Glutamatergic neuron (in vitro differentiated cells): ENCODE results near the gene DUSP22. TPM values are rescaled to one million over a fixed set of nuclear protein-coding genes. Genes with fewer than 3 reads are reported as not detected.

Experiments used
- DNase-seq: peaks from one replicate; pipeline ENCODE4 v3.0.0; 2022
- H3K27ac Mint-ChIP-seq: one replicate; pipeline ENCODE4 v1.8.0; 2020; ENCODE audit warnings: mild to moderate bottlenecking, mixed read lengths, inconsistent platforms; ENCODE audit not compliant: unreplicated experiment
- H3K27me3 Mint-ChIP-seq: one replicate; pipeline ENCODE4 v1.8.0; 2020; ENCODE audit warnings: mild to moderate bottlenecking, moderate library complexity, mixed read lengths, inconsistent platforms; ENCODE audit not compliant: unreplicated experiment
- H3K36me3 Mint-ChIP-seq: one replicate; pipeline ENCODE4 v1.8.0; 2020; ENCODE audit warnings: mild to moderate bottlenecking, mixed read lengths, inconsistent platforms; ENCODE audit not compliant: unreplicated experiment
- H3K4me1 Mint-ChIP-seq: one replicate; pipeline ENCODE4 v1.8.0; 2020; ENCODE audit warnings: mild to moderate bottlenecking, low read depth, mixed read lengths, inconsistent platforms; ENCODE audit not compliant: unreplicated experiment
- H3K4me3 Mint-ChIP-seq: one replicate; pipeline ENCODE4 v1.8.0; 2020; ENCODE audit warnings: mild to moderate bottlenecking, mixed read lengths, inconsistent platforms; ENCODE audit not compliant: unreplicated experiment
- H3K9me3 Mint-ChIP-seq: one replicate; pipeline ENCODE4 v1.8.0; 2020; ENCODE audit warnings: mild to moderate bottlenecking, moderate library complexity, mixed read lengths, inconsistent platforms; ENCODE audit not compliant: unreplicated experiment
- total RNA-seq: library from RNA; stranded (reverse); fragmentation: NEBNext Ultra II Directional; extraction: Animal tissue kit (Norgen Biotek cat#: 25700); gene quantifications from one replicate; pipeline ENCODE4 v1.2.1, GENCODE V29; 2021; ENCODE audit not compliant: unreplicated experiment
- TF ChIP-seq, protein P1 (sequence below): fragments of 200-600 bp; sonication (generic); IDR thresholded peaks from one replicate; pipeline ENCODE4 v1.5.0; 2021; ENCODE audit not compliant: partially characterized antibody, unreplicated experiment

The DUSP22 gene
- total RNA-seq, 1 donor from 2014 or later = 40.4 TPM

DNA sequence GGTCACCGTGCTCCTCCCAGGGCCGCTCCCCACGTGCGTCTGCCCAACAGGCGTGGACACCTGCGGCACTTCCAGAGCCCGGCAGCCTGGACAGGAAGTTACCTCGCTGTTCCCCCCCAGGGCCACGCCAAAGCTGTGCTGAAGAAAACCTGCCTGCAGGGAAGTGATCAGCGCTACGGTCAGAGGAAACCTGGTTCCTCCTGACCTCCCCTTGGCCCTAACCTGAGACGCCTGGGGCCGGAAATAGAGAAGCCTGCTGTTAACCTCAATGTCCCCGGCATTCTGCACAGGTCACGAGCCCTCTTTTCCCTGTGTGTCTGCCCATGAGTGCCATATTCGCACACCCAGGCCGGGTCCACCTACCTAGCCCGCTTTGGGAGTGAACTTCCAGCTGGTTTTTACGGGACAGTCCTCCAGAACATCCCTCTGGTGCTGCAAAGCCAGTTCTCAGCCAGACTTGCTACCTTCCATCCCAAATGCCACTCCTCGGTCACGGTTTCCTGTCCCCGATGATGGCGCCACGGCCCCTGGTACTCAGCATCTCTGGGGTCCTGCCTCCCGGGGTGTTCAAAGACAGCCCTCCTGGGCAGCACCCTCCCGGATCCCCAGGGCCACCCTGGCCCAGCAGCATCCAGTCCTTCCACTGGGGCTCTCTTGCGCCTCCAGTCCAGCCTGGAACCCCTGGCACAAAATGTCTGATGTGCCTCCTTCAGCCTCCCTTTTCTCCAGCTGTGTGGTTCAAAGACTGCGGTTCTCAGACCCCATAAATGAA lies 87.3 kb downstream of the DUSP22 start:
- TF ChIP-seq, protein P1, sequence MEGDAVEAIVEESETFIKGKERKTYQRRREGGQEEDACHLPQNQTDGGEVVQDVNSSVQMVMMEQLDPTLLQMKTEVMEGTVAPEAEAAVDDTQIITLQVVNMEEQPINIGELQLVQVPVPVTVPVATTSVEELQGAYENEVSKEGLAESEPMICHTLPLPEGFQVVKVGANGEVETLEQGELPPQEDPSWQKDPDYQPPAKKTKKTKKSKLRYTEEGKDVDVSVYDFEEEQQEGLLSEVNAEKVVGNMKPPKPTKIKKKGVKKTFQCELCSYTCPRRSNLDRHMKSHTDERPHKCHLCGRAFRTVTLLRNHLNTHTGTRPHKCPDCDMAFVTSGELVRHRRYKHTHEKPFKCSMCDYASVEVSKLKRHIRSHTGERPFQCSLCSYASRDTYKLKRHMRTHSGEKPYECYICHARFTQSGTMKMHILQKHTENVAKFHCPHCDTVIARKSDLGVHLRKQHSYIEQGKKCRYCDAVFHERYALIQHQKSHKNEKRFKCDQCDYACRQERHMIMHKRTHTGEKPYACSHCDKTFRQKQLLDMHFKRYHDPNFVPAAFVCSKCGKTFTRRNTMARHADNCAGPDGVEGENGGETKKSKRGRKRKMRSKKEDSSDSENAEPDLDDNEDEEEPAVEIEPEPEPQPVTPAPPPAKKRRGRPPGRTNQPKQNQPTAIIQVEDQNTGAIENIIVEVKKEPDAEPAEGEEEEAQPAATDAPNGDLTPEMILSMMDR = no peak
- no peak for DNase-seq
- Mint-ChIP-seq H3K27me3 (peaks cover 2% of the 10 kb centered on the region), H3K36me3 (peaks cover 10% of the 10 kb centered on the region), H3K9me3 (peaks cover 22% of the 10 kb centered on the region), H3K4me3 (no peak overlapping the region), H3K27ac (no peak overlapping the region), H3K4me1 (no peaks in the 10 kb centered on the region)

GRCh38 chr6:380234-381218 lies 88.2 kb downstream of the DUSP22 start:
- TF ChIP-seq, protein P1 = no peak
- H3K36me3 Mint-ChIP-seq = peaks cover 10% of the 10 kb centered on the region
- H3K4me3 Mint-ChIP-seq = no peak overlapping the region
- DNase-seq = no peak
- H3K9me3 Mint-ChIP-seq = peaks cover 19% of the 10 kb centered on the region
- no peaks in the 10 kb centered on the region for H3K4me1 Mint-ChIP-seq
- H3K27ac Mint-ChIP-seq = no peak overlapping the region
- peaks cover 2% of the 10 kb centered on the region for H3K27me3 Mint-ChIP-seq

DNA sequence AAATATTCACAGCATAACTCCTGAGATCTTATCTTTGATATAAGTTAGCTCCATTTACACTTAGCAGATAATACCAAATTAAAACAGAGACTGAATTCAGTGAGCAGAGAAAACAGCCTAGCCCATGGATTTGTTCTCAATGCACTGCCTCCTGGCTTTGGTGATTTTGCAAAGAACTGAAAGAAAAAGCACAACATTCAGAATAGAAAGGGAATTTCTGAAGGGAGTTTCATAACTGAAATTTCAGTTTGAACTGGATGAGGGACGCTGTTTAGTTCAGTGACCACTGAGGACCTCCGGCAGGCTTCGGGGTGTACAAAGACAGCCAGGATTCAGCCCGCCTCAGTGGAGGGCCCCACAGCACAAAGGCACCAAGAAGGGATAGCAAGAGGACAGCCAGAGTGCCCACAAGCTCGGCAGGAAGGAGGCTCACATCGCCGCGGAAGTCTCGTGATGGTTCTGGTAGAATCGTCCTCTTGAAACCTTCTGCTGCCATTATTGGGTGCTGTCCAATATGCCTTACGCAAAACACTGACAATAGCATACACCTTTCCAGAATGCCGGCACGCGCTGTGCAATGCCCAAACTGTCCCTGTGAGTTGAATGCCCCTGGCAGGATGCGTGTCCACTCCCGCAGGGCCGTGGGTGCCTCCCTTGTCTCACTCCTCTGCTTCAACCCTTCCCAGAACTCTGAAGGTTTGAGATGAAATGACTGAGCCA lies 89.6 kb downstream of the DUSP22 start:
- H3K27ac Mint-ChIP-seq = no peak overlapping the region
- peaks cover 14% of the 10 kb centered on the region for H3K9me3 Mint-ChIP-seq
- no peak for DNase-seq
- TF ChIP-seq, protein P1 = no peak
- no peaks in the 10 kb centered on the region for H3K4me1 Mint-ChIP-seq
- no peak overlapping the region for H3K4me3 Mint-ChIP-seq
- H3K36me3 Mint-ChIP-seq = peaks cover 10% of the 10 kb centered on the region
- peaks cover 2% of the 10 kb centered on the region for H3K27me3 Mint-ChIP-seq

GRCh38 chr6:382883-383810 lies 90.9 kb downstream of the DUSP22 start:
- Mint-ChIP-seq H3K4me1 (no peaks in the 10 kb centered on the region), H3K27ac (no peak overlapping the region), H3K4me3 (no peak overlapping the region), H3K9me3 (peaks cover 11% of the 10 kb centered on the region), H3K27me3 (peaks cover 2% of the 10 kb centered on the region), H3K36me3 (peaks cover 10% of the 10 kb centered on the region)
- TF ChIP-seq, protein P1 = no peak
- no peak for DNase-seq
